VCaP (cell line): ENCODE results near the gene TIMP1.
A peak's percentile ranks its signal among the peaks of the same experiment; 100 is the strongest.

Experiments used
- H3K27ac ChIP-seq: fragments of 450-650 bp; 2 replicates; pipeline ENCODE4 v1.5.1; 2017
- CTCF ChIP-seq: fragments of 450-650 bp; conservative IDR thresholded peaks from 2 replicates; pipeline ENCODE4 v1.5.1; 2017; ENCODE audit warnings: mild to moderate bottlenecking, moderate library complexity

The TIMP1 gene

GRCh38 chrX:47566841-47567240 lies 15.4 kb upstream of the TIMP1 start:
- H3K27ac ChIP-seq, result no peak overlapping the region
- no peak for TF ChIP-seq CTCF

GRCh38 chrX:47568656-47569295 lies 13.5 kb upstream of the TIMP1 start:
- no peak overlapping the region for H3K27ac ChIP-seq
- peak; percentile 25; the same call in 1 of the 2 replicates for TF ChIP-seq CTCF

GRCh38 chrX:47570794-47571193 lies 11.4 kb upstream of the TIMP1 start:
- no peak for TF ChIP-seq CTCF
- H3K27ac ChIP-seq, result no peak overlapping the region

GRCh38 chrX:47571215-47571614 lies 11.0 kb upstream of the TIMP1 start:
- no peak for TF ChIP-seq CTCF

GRCh38 chrX:47571896-47572295 lies 10.3 kb upstream of the TIMP1 start:
- no peak for TF ChIP-seq CTCF
- no peak overlapping the region for H3K27ac ChIP-seq

More at GRCh38 chrX:47571215-47571614, 11.0 kb upstream of the TIMP1 start:
- H3K27ac ChIP-seq, result no peak overlapping the region

- H3K27ac ChIP-seq, result no peak overlapping the region
- TF ChIP-seq CTCF, result no peak
Measured at GRCh38 chrX:47572773-47573340, 9.4 kb upstream of the TIMP1 start.

GRCh38 chrX:47573341-47574075 lies 8.7 kb upstream of the TIMP1 start:
- TF ChIP-seq CTCF, result no peak
- H3K27ac ChIP-seq, result no peak overlapping the region
